ENCODE measurements around the gene EFNB3. TPM values are rescaled to one million over a fixed set of nuclear protein-coding genes. Genes with fewer than 3 reads are reported as not detected.

The EFNB3 gene
- total RNA-seq, 2 experiments from 2014 or later: not detected

GRCh38 chr17:7754656-7755055 is 49.7 kb downstream of the EFNB3 start:
- POLR2A ChIA-PET: no interaction called here
- Mint-ChIP-seq H3K36me3 (ENCODE audit: low read depth) (no peaks in the 10 kb centered on the region), H3K27ac (no peak overlapping the region), H3K9me3 (no peaks in the 10 kb centered on the region), H3K27me3 (peaks cover 13% of the 10 kb centered on the region), H3K4me3 (no peak overlapping the region), H3K4me1 (ENCODE audit: low read depth) (no peaks in the 10 kb centered on the region)
- no peak for DNase-seq
- no peaks in the 10 kb centered on the region for H3K9me3 ChIP-seq (ENCODE audit: control insufficient read depth in 1 of 2, insufficient read depth in 1 of 2, low read length in 2 of 2)
- TF ChIP-seq CTCF (IDR thresholded peaks at IDR 0.05): no peak
- H3K27me3 ChIP-seq (ENCODE audit: control insufficient read depth in 1 of 2, insufficient read depth in 2 of 2, low read length in 2 of 2): no peaks in the 10 kb centered on the region
- no peak overlapping the region for H3K4me3 ChIP-seq (ENCODE audit: low read length)
- CTCF ChIA-PET: no interaction called here
- H3K36me3 ChIP-seq (ENCODE audit: insufficient read depth, low read length): no peaks in the 10 kb centered on the region
- no peak for ATAC-seq (ENCODE audit: poor library complexity)
- intact Hi-C loops (cut with DNase I, micrococcal nuclease): no loop called here
- H3K4me1 ChIP-seq (ENCODE audit: insufficient read depth, low read length): no peaks in the 10 kb centered on the region
- no peak overlapping the region for H3K27ac ChIP-seq (ENCODE audit: low read depth in 1 of 2, low read length in 2 of 2)

GRCh38 chr17:7755095-7755890 is 50.3 kb downstream of the EFNB3 start:
- Mint-ChIP-seq H3K4me3 (no peak overlapping the region), H3K4me1 (ENCODE audit: low read depth) (no peaks in the 10 kb centered on the region), H3K9me3 (no peaks in the 10 kb centered on the region), H3K27me3 (peaks cover 13% of the 10 kb centered on the region), H3K36me3 (ENCODE audit: low read depth) (no peaks in the 10 kb centered on the region), H3K27ac (no peak overlapping the region)
- Histone ChIP-seq H3K27ac (ENCODE audit: low read depth in 1 of 2, low read length in 2 of 2) (no peak overlapping the region), H3K27me3 (ENCODE audit: control insufficient read depth in 1 of 2, insufficient read depth in 2 of 2, low read length in 2 of 2) (no peaks in the 10 kb centered on the region), H3K36me3 (ENCODE audit: insufficient read depth, low read length) (no peaks in the 10 kb centered on the region), H3K4me1 (ENCODE audit: insufficient read depth, low read length) (no peaks in the 10 kb centered on the region), H3K9me3 (ENCODE audit: control insufficient read depth in 1 of 2, insufficient read depth in 1 of 2, low read length in 2 of 2) (no peaks in the 10 kb centered on the region), H3K4me3 (ENCODE audit: low read length) (no peak overlapping the region)
- ATAC-seq (ENCODE audit: poor library complexity) (no peak), DNase-seq (no peak)
- ChIA-PET CTCF (no interaction called here), POLR2A (no interaction called here)
- TF ChIP-seq CTCF (IDR thresholded peaks at IDR 0.05): no peak
- intact Hi-C loops (cut with DNase I, micrococcal nuclease): no loop called here

- H3K27me3 ChIP-seq (ENCODE audit: control insufficient read depth in 1 of 2, insufficient read depth in 2 of 2, low read length in 2 of 2): no peaks in the 10 kb centered on the region
- peaks cover 13% of the 10 kb centered on the region for H3K27me3 Mint-ChIP-seq
- no peak for TF ChIP-seq CTCF (IDR thresholded peaks at IDR 0.05)
- H3K4me1 Mint-ChIP-seq (ENCODE audit: low read depth): no peaks in the 10 kb centered on the region
- no peaks in the 10 kb centered on the region for H3K36me3 Mint-ChIP-seq (ENCODE audit: low read depth)
- no peaks in the 10 kb centered on the region for H3K9me3 Mint-ChIP-seq
- intact Hi-C loops (cut with DNase I, micrococcal nuclease): no loop called here
- H3K4me1 ChIP-seq (ENCODE audit: insufficient read depth, low read length): no peaks in the 10 kb centered on the region
- no peak overlapping the region for H3K4me3 Mint-ChIP-seq
- DNase-seq (no peak), ATAC-seq (ENCODE audit: poor library complexity) (no peak)
- no peak overlapping the region for H3K27ac ChIP-seq (ENCODE audit: low read depth in 1 of 2, low read length in 2 of 2)
- no peak overlapping the region for H3K27ac Mint-ChIP-seq
- no peak overlapping the region for H3K4me3 ChIP-seq (ENCODE audit: low read length)
- POLR2A ChIA-PET: interaction anchor here (0.6 kb wide), 1 partner anchor 129 kb away, joined by 6 read pairs; no protein-coding TSS in a partner anchor
- no peaks in the 10 kb centered on the region for H3K36me3 ChIP-seq (ENCODE audit: insufficient read depth, low read length)
- CTCF ChIA-PET: no interaction called here
- no peaks in the 10 kb centered on the region for H3K9me3 ChIP-seq (ENCODE audit: control insufficient read depth in 1 of 2, insufficient read depth in 1 of 2, low read length in 2 of 2)
These were observed 52.0 kb downstream of the EFNB3 start for GRCh38 chr17:7756968-7757367.

Other genes starting within 250 kb of the EFNB3 start
- gene ZBTB4, start 225.6 kb upstream of the EFNB3 start, total RNA-seq: 10 to 100 TPM; 55.1 to 55.6 TPM
- under 1 TPM in 1 of 2 experiments, not detected in 1; 0.17 TPM for gene SLC35G6, start 223.8 kb upstream of the EFNB3 start, total RNA-seq
- 100 to 1,000 TPM; 491 to 501 TPM for gene POLR2A, start 220.8 kb upstream of the EFNB3 start, total RNA-seq
- gene TNFSF12, start 156.1 kb upstream of the EFNB3 start, total RNA-seq: 10 to 100 TPM; 17.0 to 19.1 TPM
- 1 to 10 TPM; 1.1 to 1.7 TPM for gene TNFSF13, start 146.5 kb upstream of the EFNB3 start, total RNA-seq
- 10 to 100 TPM; 27.7 to 28.9 TPM for gene SENP3, start 143.3 kb upstream of the EFNB3 start, total RNA-seq
- under 1 TPM; 0.33 to 0.95 TPM for gene CD68, start 125.6 kb upstream of the EFNB3 start, total RNA-seq
- 10 to 100 TPM; 12.0 to 12.9 TPM for gene MPDU1, start 121.3 kb upstream of the EFNB3 start, total RNA-seq
- under 1 TPM in 1 of 2 experiments, not detected in 1; 0.30 TPM for gene SOX15, start 115.1 kb upstream of the EFNB3 start, total RNA-seq
- 10 to 100 TPM; 20.6 to 22.5 TPM for gene FXR2, start 90.3 kb upstream of the EFNB3 start, total RNA-seq
- gene SAT2, start 77.4 kb upstream of the EFNB3 start, total RNA-seq: 10 to 100 TPM; 55.7 to 60.3 TPM
- not detected for gene SHBG, start 75.1 kb upstream of the EFNB3 start, total RNA-seq
- gene ATP1B2, start 54.3 kb upstream of the EFNB3 start, total RNA-seq: under 1 TPM; 0.17 to 0.69 TPM
- gene TP53, start 17.7 kb upstream of the EFNB3 start, total RNA-seq: 10 to 100 TPM; 25.8 to 26.0 TPM
- gene WRAP53, start 16.7 kb upstream of the EFNB3 start, total RNA-seq: 1 to 10 TPM; 3.9 to 4.0 TPM
- not detected for gene DNAH2, start 12.5 kb downstream of the EFNB3 start, total RNA-seq
- gene KDM6B, start 129.0 kb downstream of the EFNB3 start, total RNA-seq: 100 to 1,000 TPM; 189 to 191 TPM
- 10 to 100 TPM; 29.3 to 29.6 TPM for gene TMEM88, start 149.9 kb downstream of the EFNB3 start, total RNA-seq
- 10 to 100 TPM; 15.4 to 16.3 TPM for gene NAA38, start 152.4 kb downstream of the EFNB3 start, total RNA-seq
- 1 to 10 TPM; 8.7 TPM for gene CYB5D1, start 152.8 kb downstream of the EFNB3 start, total RNA-seq
- gene CHD3, start 183.6 kb downstream of the EFNB3 start, total RNA-seq: 100 to 1,000 TPM; 263 to 297 TPM
- 1 to 10 TPM; 3.2 to 3.5 TPM for gene RNF227, start 211.1 kb downstream of the EFNB3 start, total RNA-seq
- gene KCNAB3, start 224.7 kb downstream of the EFNB3 start, total RNA-seq: 1 to 10 TPM; 7.1 to 8.2 TPM
- 10 to 100 TPM; 39.3 to 39.5 TPM for gene TRAPPC1, start 226.7 kb downstream of the EFNB3 start, total RNA-seq
- 10 to 100 TPM; 20.6 to 21.9 TPM for gene CNTROB, start 227.0 kb downstream of the EFNB3 start, total RNA-seq